SK-N-SH treated with all-trans-retinoic acid at 6 μM for 48 hours (cell line): Measurements from ENCODE around the gene LUC7L.

Source experiments
- ATAC-seq: fragments of 200-7000 bp; cut with Tn5 transposase; 3 replicates; pipeline ENCODE4 v1.9.1; 2020; ENCODE audit warnings: mild to moderate bottlenecking, moderate library complexity
- BACH2 ChIP-seq: fragments of 250-450 bp; sonication (Bioruptor Pico); IDR thresholded peaks from 2 replicates; pipeline ENCODE4 v1.9.0; 2021; ENCODE audit warnings: mild to moderate bottlenecking, borderline replicate concordance
- GLIS3 ChIP-seq: fragments of 250-450 bp; sonication (Bioruptor Pico); IDR thresholded peaks from 2 replicates; pipeline ENCODE4 v1.5.0; 2020; ENCODE audit warnings: mild to moderate bottlenecking, moderate library complexity
- PPARA ChIP-seq: fragments of 250-450 bp; sonication (Bioruptor Pico); IDR thresholded peaks from 2 replicates; pipeline ENCODE4 v1.5.0; 2020; ENCODE audit warnings: mild to moderate bottlenecking, borderline replicate concordance
- RARB ChIP-seq: fragments of 250-450 bp; sonication (Bioruptor Pico); IDR thresholded peaks from 2 replicates; pipeline ENCODE4 v1.8.0; 2021; ENCODE audit warnings: mild to moderate bottlenecking, moderate library complexity
- SNAI2 ChIP-seq: fragments of 250-450 bp; sonication (Bioruptor Pico); IDR thresholded peaks from 2 replicates; pipeline ENCODE4 v1.5.0; 2020; ENCODE audit warnings: mild to moderate bottlenecking, moderate library complexity
- TCF4 ChIP-seq: fragments of 250-450 bp; sonication (Bioruptor Pico); IDR thresholded peaks from 2 replicates; pipeline ENCODE4 v1.8.0; 2021; ENCODE audit warnings: mild to moderate bottlenecking, moderate library complexity, borderline replicate concordance
- ZC3H10 ChIP-seq: fragments of 250-450 bp; sonication (Bioruptor Pico); IDR thresholded peaks from 2 replicates; pipeline ENCODE4 v1.5.1; 2021; ENCODE audit warnings: mild to moderate bottlenecking, moderate library complexity
- ZFP3 ChIP-seq: fragments of 250-450 bp; sonication (Bioruptor Pico); IDR thresholded peaks from 2 replicates; pipeline ENCODE4 v1.5.0; 2020; ENCODE audit warnings: mild to moderate bottlenecking, moderate library complexity
- ZFP30 ChIP-seq: fragments of 450-650 bp; formaldehyde crosslinking; IDR thresholded peaks from 2 replicates; pipeline ENCODE4 v1.5.0; 2022; ENCODE audit warnings: mild to moderate bottlenecking, moderate library complexity
- ZNF565 ChIP-seq: fragments of 450-650 bp; formaldehyde crosslinking; conservative IDR thresholded peaks from 2 replicates; pipeline ENCODE4 v1.5.0; 2020; ENCODE audit warnings: low read depth, mild to moderate bottlenecking, moderate library complexity
- ZNF70 ChIP-seq: fragments of 450-650 bp; formaldehyde crosslinking; IDR thresholded peaks from 2 replicates; pipeline ENCODE4 v1.5.0; 2020; ENCODE audit warnings: mild to moderate bottlenecking, moderate library complexity
- TF ChIP-seq, protein P1 (sequence below): fragments of 250-450 bp; sonication (Bioruptor Pico); IDR thresholded peaks from 2 replicates; pipeline ENCODE4 v1.5.1; 2021; ENCODE audit warnings: mild to moderate bottlenecking, moderate library complexity
- TF ChIP-seq, protein P2 (sequence below): fragments of 250-450 bp; sonication (Bioruptor Pico); IDR thresholded peaks from 2 replicates; pipeline ENCODE4 v1.8.0; 2020; ENCODE audit warnings: mild to moderate bottlenecking, moderate library complexity, borderline replicate concordance
- TF ChIP-seq, protein P3 (sequence below): fragments of 250-450 bp; sonication (Bioruptor Pico); IDR thresholded peaks from 2 replicates; pipeline ENCODE4 v1.8.0; 2021; ENCODE audit warnings: low read depth, mild to moderate bottlenecking, moderate library complexity, borderline replicate concordance
- TF ChIP-seq, protein P4 (sequence below): fragments of 250-450 bp; sonication (Bioruptor Pico); IDR thresholded peaks from 2 replicates; pipeline ENCODE4 v1.5.1; 2020; ENCODE audit warnings: low read depth, mild to moderate bottlenecking, moderate library complexity

The LUC7L gene

DNA sequence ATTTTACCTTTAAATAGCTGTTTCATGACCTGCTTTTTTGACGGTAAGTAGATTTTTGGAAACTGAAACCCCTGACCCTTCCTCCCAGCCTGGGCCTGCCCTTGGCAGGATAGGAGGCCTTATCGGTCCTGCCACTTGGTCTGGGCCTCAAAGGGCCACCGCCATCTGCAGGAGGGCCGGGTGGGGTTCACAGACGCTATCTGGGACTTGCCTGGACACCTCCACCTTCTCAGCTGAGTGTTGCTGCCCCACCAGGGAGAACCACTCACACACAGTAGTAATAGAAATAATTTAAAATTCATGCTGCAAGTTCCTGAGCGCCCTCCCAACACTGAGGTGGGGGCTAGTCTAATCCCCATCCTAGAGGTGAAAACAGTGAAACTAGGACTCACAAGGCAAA, 86.2 kb downstream of the LUC7L start (continued):
- TF ChIP-seq, protein P1, sequence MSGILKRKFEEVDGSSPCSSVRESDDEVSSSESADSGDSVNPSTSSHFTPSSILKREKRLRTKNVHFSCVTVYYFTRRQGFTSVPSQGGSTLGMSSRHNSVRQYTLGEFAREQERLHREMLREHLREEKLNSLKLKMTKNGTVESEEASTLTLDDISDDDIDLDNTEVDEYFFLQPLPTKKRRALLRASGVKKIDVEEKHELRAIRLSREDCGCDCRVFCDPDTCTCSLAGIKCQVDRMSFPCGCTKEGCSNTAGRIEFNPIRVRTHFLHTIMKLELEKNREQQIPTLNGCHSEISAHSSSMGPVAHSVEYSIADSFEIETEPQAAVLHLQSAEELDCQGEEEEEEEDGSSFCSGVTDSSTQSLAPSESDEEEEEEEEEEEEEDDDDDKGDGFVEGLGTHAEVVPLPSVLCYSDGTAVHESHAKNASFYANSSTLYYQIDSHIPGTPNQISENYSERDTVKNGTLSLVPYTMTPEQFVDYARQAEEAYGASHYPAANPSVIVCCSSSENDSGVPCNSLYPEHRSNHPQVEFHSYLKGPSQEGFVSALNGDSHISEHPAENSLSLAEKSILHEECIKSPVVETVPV, result no peak
- TF ChIP-seq, protein P2, sequence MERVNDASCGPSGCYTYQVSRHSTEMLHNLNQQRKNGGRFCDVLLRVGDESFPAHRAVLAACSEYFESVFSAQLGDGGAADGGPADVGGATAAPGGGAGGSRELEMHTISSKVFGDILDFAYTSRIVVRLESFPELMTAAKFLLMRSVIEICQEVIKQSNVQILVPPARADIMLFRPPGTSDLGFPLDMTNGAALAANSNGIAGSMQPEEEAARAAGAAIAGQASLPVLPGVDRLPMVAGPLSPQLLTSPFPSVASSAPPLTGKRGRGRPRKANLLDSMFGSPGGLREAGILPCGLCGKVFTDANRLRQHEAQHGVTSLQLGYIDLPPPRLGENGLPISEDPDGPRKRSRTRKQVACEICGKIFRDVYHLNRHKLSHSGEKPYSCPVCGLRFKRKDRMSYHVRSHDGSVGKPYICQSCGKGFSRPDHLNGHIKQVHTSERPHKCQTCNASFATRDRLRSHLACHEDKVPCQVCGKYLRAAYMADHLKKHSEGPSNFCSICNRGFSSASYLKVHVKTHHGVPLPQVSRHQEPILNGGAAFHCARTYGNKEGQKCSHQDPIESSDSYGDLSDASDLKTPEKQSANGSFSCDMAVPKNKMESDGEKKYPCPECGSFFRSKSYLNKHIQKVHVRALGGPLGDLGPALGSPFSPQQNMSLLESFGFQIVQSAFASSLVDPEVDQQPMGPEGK (CRISPR knock-in tag), result no peak
- no peak for TF ChIP-seq GLIS3
- no peak for TF ChIP-seq SNAI2 (CRISPR knock-in tag)

DNA sequence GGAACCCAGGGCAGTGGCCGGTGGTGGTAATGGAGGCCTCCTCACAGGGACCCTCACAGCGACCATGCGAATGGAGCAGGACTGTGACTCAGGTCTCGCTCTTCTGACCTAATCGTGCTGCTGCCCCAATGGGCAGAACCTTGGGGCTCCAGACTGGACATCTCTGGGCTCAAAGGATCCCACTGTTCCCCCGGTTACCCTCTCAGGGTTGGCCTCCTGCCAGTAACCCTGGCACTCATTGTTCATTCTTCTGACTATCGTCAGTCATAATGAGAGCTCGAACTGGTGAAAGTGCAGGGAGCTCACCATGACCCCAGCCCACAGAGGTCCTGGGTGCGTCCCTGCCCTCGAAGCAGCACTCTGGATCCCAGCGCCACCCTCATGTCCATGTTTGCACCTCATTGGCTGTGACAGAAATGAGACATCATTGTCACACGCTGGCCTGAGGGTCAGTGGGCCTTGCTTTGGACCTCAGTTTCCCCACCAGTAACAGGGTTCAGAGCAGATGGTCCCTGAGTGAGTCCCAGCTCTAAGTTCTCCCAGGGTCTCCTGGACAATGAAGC, 86.8 kb downstream of the LUC7L start:
- TF ChIP-seq ZC3H10, result no peak
- no peak for TF ChIP-seq SNAI2 (CRISPR knock-in tag)
- TF ChIP-seq, protein P3, sequence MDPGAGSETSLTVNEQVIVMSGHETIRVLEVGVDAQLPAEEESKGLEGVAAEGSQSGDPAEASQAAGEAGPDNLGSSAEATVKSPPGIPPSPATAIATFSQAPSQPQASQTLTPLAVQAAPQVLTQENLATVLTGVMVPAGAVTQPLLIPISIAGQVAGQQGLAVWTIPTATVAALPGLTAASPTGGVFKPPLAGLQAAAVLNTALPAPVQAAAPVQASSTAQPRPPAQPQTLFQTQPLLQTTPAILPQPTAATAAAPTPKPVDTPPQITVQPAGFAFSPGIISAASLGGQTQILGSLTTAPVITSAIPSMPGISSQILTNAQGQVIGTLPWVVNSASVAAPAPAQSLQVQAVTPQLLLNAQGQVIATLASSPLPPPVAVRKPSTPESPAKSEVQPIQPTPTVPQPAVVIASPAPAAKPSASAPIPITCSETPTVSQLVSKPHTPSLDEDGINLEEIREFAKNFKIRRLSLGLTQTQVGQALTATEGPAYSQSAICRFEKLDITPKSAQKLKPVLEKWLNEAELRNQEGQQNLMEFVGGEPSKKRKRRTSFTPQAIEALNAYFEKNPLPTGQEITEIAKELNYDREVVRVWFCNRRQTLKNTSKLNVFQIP, result no peak
- no peak for TF ChIP-seq RARB (CRISPR knock-in tag)
- no peak for TF ChIP-seq ZFP30 (CRISPR knock-in tag)
- TF ChIP-seq BACH2 (CRISPR knock-in tag), result no peak
- no peak for TF ChIP-seq ZNF70 (CRISPR knock-in tag)
- TF ChIP-seq, protein P4, sequence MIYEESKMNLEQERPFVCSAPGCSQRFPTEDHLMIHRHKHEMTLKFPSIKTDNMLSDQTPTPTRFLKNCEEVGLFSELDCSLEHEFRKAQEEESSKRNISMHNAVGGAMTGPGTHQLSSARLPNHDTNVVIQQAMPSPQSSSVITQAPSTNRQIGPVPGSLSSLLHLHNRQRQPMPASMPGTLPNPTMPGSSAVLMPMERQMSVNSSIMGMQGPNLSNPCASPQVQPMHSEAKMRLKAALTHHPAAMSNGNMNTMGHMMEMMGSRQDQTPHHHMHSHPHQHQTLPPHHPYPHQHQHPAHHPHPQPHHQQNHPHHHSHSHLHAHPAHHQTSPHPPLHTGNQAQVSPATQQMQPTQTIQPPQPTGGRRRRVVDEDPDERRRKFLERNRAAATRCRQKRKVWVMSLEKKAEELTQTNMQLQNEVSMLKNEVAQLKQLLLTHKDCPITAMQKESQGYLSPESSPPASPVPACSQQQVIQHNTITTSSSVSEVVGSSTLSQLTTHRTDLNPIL, result no peak
- TF ChIP-seq GLIS3, result no peak
- no peak for TF ChIP-seq ZFP3 (CRISPR knock-in tag)
- TF ChIP-seq, protein P2 (CRISPR knock-in tag), result no peak
- TF ChIP-seq, protein P1, result no peak
- TF ChIP-seq PPARA, result no peak
- no peak for TF ChIP-seq TCF4 (CRISPR knock-in tag)
- no peak for TF ChIP-seq ZNF565 (CRISPR knock-in tag)
- ATAC-seq, result no peak

DNA sequence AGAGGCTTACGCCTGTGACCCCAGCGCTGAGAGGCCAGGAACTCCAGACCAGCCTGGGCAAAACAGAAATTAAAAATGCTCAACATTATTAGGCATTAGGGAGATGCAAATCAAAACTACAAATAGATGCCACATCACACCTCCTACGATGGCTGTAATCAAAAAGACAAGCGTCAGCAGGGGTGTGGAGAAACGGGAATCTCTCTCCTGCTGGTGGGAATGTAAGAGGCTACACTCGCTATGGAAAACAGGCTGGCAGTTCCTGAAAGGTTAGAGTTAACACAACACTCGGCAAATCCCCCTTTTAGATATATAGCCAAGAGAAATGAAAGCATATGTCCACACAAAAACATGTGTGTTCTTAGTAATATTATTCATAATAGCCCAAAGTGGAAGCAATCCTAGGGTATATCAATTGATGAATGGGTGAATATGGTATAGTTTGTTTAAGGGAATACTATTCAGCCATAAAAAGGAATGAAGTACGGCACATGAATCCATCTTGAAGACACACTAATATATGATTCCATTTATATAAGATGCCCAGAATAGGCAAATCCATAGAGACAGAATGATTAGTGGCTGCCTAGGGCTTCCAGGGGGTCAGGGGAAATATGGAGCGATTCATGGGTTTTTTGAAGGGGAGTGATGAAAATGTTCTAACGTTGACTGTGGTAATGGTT, 88.9 kb downstream of the LUC7L start:
- ATAC-seq, result no peak
- TF ChIP-seq PPARA, result no peak
- TF ChIP-seq, protein P2 (CRISPR knock-in tag), result no peak
- TF ChIP-seq ZNF70 (CRISPR knock-in tag), result no peak
